ENCODE results near the gene AGAP1. TPM values are rescaled to one million over a fixed set of nuclear protein-coding genes. Genes with fewer than 3 reads are reported as not detected.

The AGAP1 gene
- total and polyA plus RNA-seq, 4 donors = 2.0 to 8.5 (median 5.4) TPM

GRCh38 chr2:235960011-235960715 is 466.3 kb downstream of the AGAP1 start:
- H3K27me3 ChIP-seq (ENCODE audit: control insufficient read depth in 4 of 4, insufficient read depth in 4 of 4, low read length in 3 of 4) = no peaks in the 10 kb centered on the region
- no peak overlapping the region for H3K9ac ChIP-seq (ENCODE audit: low read depth in 1 of 2, low read length in 2 of 2)
- no peak for DNase-seq (ENCODE audit: low spot score)
- H3K4me1 ChIP-seq (ENCODE audit: control insufficient read depth in 4 of 4, insufficient read depth in 4 of 4, low read length in 3 of 4) = no peaks in the 10 kb centered on the region
- no peaks in the 10 kb centered on the region for H3K9me3 ChIP-seq (ENCODE audit: control insufficient read depth in 4 of 4, low read length in 3 of 4)
- WGBS = 97% methylated on average over 21 of the region's 21 CpGs
- H3K4me3 ChIP-seq (ENCODE audit: low read depth in 1 of 3, low read length in 3 of 3) = no peak overlapping the region
- no peak for TF ChIP-seq CTCF (IDR thresholded peaks at IDR 0.05; ENCODE audit: low read depth, low read length, missing input control)
- TF ChIP-seq MAX (IDR thresholded peaks at IDR 0.05) = no peak
- no peak for TF ChIP-seq GABPA (IDR thresholded peaks at IDR 0.05 in 1 of 2, conservative IDR thresholded peaks at IDR 0.05 in 1 of 2)
- TF ChIP-seq FOXA1 (IDR thresholded peaks at IDR 0.05) = no peak
- no peak for TF ChIP-seq FOXA2 (IDR thresholded peaks at IDR 0.05)
- no peak for TF ChIP-seq HNF4A (conservative IDR thresholded peaks at IDR 0.05)
- TF ChIP-seq JUND (IDR thresholded peaks at IDR 0.05) = no peak
- H3K36me3 ChIP-seq (ENCODE audit: control insufficient read depth in 4 of 4, insufficient read depth in 3 of 4, low read depth in 1 of 4, low read length in 3 of 4) = no peaks in the 10 kb centered on the region
- H3K27ac ChIP-seq (ENCODE audit: low read depth in 1 of 2, low read length in 2 of 2) = no peak overlapping the region

- TF ChIP-seq GABPA (IDR thresholded peaks at IDR 0.05 in 1 of 2, conservative IDR thresholded peaks at IDR 0.05 in 1 of 2) (no peak), FOXA2 (IDR thresholded peaks at IDR 0.05) (no peak), SP1 (IDR thresholded peaks at IDR 0.05) (no peak), REST (IDR thresholded peaks at IDR 0.05) (no peak), RXRA (IDR thresholded peaks at IDR 0.05) (no peak), TAF1 (conservative IDR thresholded peaks at IDR 0.05) (no peak), RAD21 (IDR thresholded peaks at IDR 0.05) (no peak), HNF4A (conservative IDR thresholded peaks at IDR 0.05) (no peak), NR2F2 (IDR thresholded peaks at IDR 0.05) (no peak), ZBTB33 (IDR thresholded peaks at IDR 0.05) (no peak), FOXA1 (IDR thresholded peaks at IDR 0.05) (no peak)
- no peak for DNase-seq (ENCODE audit: low spot score)
- Histone ChIP-seq H3K27ac (ENCODE audit: low read depth in 1 of 2, low read length in 2 of 2) (no peak overlapping the region), H3K9ac (ENCODE audit: low read depth in 1 of 2, low read length in 2 of 2) (no peak overlapping the region), H3K27me3 (ENCODE audit: control insufficient read depth in 4 of 4, insufficient read depth in 4 of 4, low read length in 3 of 4) (no peaks in the 10 kb centered on the region), H3K9me3 (ENCODE audit: control insufficient read depth in 4 of 4, low read length in 3 of 4) (no peaks in the 10 kb centered on the region), H3K4me3 (ENCODE audit: low read depth in 1 of 3, low read length in 3 of 3) (no peak overlapping the region), H3K36me3 (ENCODE audit: control insufficient read depth in 4 of 4, insufficient read depth in 3 of 4, low read depth in 1 of 4, low read length in 3 of 4) (no peaks in the 10 kb centered on the region), H3K4me1 (ENCODE audit: control insufficient read depth in 4 of 4, insufficient read depth in 4 of 4, low read length in 3 of 4) (no peaks in the 10 kb centered on the region)
- WGBS = 97% methylated on average over 31 of the region's 31 CpGs
Observed at GRCh38 chr2:235960716-235961640, 467.1 kb downstream of the AGAP1 start.

Data from liver (tissue), 9 donors.